ENCODE data around the gene RERG. TPM values are rescaled to one million over a fixed set of nuclear protein-coding genes. Genes with fewer than 3 reads are reported as not detected.

The RERG gene, protein sequence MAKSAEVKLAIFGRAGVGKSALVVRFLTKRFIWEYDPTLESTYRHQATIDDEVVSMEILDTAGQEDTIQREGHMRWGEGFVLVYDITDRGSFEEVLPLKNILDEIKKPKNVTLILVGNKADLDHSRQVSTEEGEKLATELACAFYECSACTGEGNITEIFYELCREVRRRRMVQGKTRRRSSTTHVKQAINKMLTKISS
- 0.64 TPM in 1 of 2 replicates, not detected in the other for total RNA-seq

DNA sequence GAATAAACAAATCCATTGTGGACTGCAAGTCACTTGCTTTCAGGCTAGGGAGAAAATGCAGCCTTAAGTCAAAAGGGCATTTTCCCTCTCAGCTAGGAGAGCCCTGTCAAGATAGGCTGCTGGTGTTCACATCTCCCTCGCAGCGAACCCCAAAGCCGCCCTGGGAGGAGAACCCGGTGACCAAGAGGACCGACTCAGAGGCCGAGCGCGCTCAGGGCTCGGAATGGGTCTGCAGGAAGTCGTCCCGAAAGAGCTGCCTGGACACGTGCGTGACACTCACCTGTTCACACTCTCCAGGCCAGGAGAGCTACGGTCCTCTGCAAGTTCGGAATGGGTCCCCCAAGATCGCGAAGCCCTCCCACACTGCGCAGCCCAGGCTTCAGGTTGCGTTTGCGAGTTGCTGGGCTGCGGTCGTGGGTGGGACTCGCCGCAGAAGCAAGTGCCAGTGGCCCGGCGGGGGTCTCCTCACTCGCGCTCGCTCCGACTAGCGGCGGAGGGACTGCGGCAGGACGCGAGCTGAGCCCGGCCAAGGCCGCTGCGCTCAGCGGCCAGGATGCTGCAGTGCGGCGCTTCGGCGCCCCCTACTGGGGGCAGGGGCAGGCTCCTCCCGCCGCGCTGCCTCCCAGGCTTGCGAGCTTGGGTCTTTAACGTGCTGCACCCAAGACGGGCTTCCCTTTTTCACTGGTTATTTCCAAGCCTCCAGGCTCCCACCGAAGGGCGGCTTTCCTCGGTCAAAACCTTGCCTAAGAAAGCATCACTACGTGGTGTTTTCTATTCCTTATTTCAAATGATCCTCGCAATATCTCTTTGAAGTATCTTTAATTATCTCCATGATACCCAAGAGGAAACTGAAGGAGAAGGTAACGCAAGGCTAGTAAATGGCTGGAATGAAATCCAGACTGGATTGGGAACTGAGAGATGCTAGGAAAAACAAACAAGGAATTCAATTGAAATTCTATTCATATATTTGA is at the start of gene RERG:
TSS of gene RERG (minus strand) at position 503 of the 971 bp plus-strand sequence. CDS start 3,928 bp downstream, outside the sequence.

Other genes starting within 250 kb of the RERG start
- gene PDE6H, start 248.4 kb downstream of the RERG start, total RNA-seq, result not detected in 2 replicates
- gene PTPRO, start 101.1 kb upstream of the RERG start, total RNA-seq, result 0.21 and 0.24 TPM in 2 replicates

Measured in tracheal epithelial cell (primary cell).